Amniotic stem cell (primary cell): ENCODE results near the gene RPS14.
A peak's percentile ranks its signal among the peaks of the same experiment; 100 is the strongest.

ENCODE experiments used
- DNase-seq: peaks from one replicate; lab custom pipeline; 2025; lab: John Stamatoyannopoulos, UW

The RPS14 gene

DNA sequence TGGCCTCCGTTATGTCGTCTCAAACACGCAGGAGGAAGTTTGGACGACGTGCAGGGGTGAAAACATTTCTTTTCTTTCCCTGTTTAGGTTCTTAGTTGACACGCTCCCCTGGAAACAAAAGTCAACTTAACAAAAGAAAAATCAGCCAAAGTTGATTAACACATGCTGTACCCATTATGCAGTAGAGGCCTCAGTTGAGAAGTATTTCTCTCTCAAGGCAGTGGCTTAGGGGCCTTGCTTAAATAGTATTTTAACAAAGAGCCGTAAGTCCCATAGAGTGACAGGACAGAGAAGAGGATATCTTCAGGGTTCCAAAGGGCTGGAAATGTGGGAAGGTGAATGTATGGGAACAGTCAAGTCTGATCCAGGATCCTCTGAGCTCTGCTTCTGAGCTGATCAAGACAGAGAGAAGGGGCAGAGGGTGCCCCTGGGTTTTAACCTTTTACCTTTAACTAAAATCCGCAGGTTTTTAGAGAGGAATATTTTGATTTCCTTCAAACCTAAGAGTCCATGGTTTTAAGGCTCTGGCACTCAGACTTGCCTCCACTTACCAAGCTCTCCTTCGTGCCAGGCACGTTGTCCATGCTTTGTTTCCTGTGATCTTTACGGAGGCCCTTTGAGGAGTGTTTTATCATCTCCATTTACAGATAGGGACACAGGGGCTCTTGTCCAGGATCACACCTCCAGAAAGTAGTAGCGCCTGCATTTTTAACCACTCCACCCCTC is 36.2 kb downstream of the RPS14 start:
- DNase-seq = no peak

DNA sequence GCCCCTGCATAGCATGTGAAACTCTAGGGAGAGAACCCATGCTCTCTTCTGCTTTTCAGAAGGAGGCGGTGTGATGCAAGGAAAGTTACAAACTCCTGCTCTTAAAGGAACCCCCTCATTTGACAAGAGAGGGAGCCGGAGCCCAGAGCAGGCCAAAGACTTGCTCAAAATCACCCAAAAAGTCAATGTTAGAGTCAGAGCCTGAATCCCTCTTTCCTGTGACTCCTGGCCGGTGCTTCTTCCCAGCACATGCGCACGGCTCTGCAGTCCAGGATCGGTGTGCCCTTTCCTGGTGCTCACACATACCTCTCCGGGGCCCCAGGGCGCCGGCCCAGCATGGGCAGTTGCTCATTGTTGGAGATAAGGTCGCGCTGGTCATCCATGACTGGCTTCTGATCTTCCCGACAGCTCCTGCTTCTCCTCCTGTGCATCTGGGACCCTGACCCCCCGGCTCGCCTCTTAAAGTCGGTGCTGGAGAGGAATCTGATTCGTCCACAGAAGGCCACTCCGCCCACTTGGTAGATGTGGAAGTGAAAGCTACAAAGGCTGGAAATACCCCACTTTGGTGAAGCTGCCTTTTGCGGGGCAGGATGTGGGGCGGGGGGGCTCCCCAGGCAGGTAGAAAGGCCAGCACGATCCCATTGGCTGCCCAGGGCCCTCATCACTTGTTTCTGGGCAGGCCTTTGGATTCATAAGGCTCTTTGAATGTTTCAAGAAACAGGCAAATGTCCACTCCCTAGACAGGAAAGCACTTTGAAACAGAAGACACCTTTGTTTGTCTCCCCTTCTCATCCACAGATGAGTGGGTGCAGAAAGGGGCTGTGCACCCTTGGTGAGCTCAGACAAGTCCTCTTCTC is 37.0 kb downstream of the RPS14 start, which contains the start of gene CD74:
Gene CD74 (minus strand): TSS at position 592 of the 857 bp plus-strand sequence. CDS start 161 bp downstream, at position 431.
- no peak for DNase-seq

DNA sequence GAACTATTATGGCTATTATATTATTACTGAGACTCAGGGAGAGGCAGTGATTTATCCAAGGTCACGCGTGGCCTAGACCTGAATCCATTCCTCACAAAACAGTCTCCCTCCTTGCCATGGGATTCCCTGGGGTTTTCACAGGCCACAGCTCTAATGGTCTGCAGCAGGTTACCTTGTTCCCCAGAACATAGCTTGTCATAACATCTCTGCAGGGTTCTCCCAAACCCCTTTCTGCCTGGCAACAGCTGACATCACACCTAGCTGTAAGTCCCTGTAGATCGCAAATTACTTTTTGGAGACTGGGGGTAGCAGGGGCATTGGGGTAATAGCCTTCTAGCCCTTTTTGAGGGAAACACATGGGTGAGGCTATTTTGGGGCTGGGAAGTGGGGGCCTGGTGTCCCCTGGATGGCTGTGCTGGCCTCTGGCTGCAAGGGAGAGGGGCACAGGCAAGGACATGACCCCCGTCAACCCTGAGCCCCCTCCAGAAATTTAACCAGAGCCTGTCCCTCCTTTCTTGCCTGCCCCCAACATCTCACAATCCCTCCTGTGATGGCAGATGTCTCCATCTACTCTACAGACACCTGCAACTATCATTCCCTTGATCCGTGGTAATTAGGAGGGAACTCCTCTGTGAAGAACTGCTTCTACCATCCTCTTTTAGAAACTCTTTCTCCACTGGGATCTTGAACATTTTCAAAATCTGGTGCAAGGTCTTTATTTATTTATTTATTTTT is 38.1 kb downstream of the RPS14 start:
- DNase-seq = no peak

- no peak for DNase-seq
These were observed 38.9 kb downstream of the RPS14 start for GRCh38 chr5:150410524-150411244.

DNA sequence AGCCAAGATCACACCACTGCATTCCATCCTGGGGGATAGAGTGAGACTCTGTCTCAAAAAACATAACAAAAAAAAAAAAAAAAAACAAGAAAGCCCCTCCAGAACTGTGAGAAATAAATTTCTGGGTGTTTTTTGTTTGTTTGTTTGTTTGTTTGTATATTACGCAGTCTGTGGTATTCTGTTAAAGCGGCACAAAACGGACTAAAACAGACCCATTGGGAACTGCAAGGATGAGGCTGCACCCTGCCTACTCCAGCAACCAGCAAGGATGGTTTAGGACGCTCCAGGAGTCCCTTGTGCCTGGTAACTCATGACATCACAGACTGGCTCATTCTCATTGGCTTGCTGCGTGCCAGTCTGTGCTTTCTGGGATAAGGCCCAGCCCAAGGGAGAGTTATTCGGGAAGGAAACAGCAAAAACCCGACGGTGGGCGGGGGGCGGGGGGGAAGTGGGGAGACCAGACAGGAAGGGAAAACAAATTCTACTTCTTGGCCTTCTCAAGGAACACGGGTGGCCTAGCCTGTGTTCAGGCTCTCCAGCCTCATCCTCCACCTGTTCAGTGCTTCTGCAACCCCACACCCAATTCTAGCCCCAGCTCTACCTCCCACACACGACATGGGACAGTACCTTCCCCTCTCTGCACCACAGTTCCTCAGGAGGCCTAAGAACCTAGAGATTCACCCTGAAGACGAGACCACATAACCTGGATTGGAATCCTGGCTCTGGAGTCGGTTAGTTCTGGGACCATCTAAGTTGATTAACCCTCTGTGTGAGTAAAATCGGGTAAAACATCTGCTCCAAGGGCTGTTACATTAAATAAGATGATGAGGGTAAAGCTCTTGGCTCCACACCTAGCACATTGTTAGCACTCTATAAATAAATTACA is 39.7 kb downstream of the RPS14 start:
- DNase-seq = peak; percentile 86

GRCh38 chr5:150408231-150408943 is 41.2 kb downstream of the RPS14 start:
- no peak for DNase-seq

- DNase-seq = no peak
These were observed 42.3 kb downstream of the RPS14 start for GRCh38 chr5:150407096-150407720.

GRCh38 chr5:150406723-150407095 is 42.8 kb downstream of the RPS14 start:
- no peak for DNase-seq

DNA sequence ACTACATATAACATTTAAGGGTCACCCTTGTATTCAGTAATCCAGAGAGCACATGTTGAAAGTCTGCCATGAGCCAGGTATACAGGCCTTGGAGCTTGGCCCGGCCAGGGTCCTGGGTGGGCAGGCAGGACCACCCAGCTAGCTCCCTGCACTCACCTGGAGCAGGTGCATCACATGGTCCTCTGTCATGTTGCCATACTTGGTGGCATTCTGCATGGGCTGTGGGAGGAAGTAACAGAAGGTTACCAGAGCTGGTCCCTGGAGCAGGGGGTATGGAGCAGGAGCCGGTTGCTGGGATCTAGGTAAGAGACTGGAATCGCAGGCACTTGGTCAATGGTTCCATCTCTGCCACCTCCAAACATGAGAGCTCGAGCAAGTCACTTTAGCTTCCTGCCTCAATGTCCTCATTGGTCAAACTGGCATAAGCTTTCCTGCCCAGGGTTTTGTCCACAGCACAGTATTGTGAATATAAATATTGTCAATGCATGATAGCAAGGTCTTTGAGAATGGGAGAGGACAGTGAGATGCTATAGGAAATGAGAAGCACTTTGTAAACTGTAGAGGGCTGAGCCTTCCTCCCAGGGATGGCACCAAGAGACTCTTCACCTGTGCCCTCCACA is 43.3 kb downstream of the RPS14 start:
- DNase-seq = no peak

GRCh38 chr5:150404941-150405816 is 44.4 kb downstream of the RPS14 start:
- DNase-seq = no peak

GRCh38 chr5:150404535-150404934 is 45.0 kb downstream of the RPS14 start:
- DNase-seq = no peak

DNA sequence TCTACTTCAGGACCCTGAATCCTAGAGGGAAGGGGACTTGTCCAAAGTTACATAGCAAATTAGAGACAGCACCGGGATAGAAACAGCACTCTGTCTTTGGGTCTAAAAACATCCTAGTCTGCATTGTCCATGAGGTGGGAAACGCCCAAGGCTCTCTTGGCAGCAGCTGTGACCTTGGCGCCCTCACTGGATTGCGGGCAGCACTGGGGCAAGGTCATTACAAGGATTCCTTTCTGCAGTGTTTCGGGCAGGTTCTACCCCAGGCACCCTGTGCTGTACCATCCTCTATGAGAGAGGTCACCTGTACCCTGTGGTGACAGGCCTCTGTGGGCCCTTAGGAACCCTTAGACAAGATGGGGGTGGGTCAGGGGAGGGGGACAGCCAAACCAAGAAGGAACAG is 45.4 kb downstream of the RPS14 start:
- DNase-seq = no peak

- DNase-seq = no peak
These were observed 46.6 kb downstream of the RPS14 start for GRCh38 chr5:150402901-150403342.

DNA sequence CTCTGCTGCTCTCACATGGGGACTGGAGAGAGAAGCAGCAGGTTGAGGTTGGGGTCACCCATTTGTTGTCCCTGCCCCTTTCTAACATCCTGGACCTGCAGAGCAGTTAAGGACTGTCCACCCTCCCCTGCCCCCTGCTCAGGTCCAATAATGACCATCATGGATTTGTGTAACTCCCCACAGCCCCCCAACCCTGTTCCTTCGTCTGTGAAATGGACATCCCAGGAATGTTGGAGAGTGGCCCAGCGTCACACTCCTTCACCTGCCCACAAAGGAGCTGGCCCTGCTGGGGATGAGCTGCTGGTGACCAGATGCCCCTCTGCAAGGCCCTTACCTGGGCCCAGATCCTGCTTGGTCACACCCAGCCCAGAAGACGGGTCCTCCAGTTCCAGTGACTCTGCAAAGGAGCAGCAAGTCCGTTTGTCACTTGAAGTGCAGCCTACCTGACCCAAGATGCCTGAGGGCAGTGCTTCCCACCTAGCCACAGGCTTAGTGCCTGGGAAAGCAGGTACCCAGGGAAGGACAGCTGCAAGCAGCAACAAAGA is 47.2 kb downstream of the RPS14 start:
- no peak for DNase-seq

GRCh38 chr5:150401376-150402228 is 47.9 kb downstream of the RPS14 start:
- no peak for DNase-seq

DNA sequence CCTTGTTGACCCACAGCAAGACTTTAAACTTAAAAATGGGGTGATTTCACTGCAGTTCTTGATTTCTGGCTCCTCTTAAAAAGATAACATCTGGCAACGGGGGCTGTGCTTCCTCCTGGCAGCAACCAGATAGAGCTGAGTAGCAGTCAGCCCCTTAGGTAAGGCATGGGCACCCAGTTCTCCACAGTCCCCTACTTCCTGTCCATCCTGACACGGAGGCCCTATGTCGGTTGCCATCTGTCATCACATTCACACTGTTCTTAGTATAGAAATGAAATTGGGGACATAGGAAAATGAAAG is 48.5 kb downstream of the RPS14 start:
- DNase-seq = no peak
